Endothelial cell of umbilical vein (primary cell): Measurements from ENCODE around the gene MAGOHB. TPM values are rescaled to one million over a fixed set of nuclear protein-coding genes. Genes with fewer than 3 reads are reported as not detected.

Experiments used
- BruUV-seq: library from RNA; stranded (reverse); fragments of 400-500 nt; replicated peaks from 2 replicates; lab custom pipeline; 2021; lab: Mats Ljungman, UMichigan
- CTCF ChIA-PET: fragments of 300-600, 350-600 bp; sonication (Branson Sonifier 250); formaldehyde crosslinking; loops from one replicate; lab custom pipeline; 2021; ENCODE audit warnings: antibody characterized with exemption, inconsistent platforms; lab: Charles Lee
- POLR2A ChIA-PET: fragments of 300-600, 350-600 bp; sonication (Branson Sonifier 250); formaldehyde crosslinking; loops from one replicate; lab custom pipeline; 2021; ENCODE audit warnings: antibody characterized with exemption, inconsistent platforms; lab: Charles Lee
- DNase-seq: peaks from one replicate; pipeline ENCODE4 v3.0.0-alpha.2; 2011; ENCODE audit warnings: low read depth, low spot score
- FAIRE-seq: peaks from 2 replicates; lab custom pipeline; 2011; peaks lifted over from hg19 to GRCh38; lab: Jason Lieb, UNC
- H2AFZ ChIP-seq: 2 replicates; pipeline ENCODE4 v1.6.0; 2012; ENCODE audit warnings: low read depth, low read length, control low read depth, inconsistent platforms
- H3K27ac ChIP-seq: 2 replicates; pipeline ENCODE4 v1.5.1; 2011; ENCODE audit warnings: low read depth, mild to moderate bottlenecking, control low read depth, low read length, moderate library complexity; ENCODE audit not compliant: insufficient read depth
- H3K27me3 ChIP-seq, 2 experiments: 2 replicates each; pipeline versions ENCODE4 v1.6.0 to v1.6.1; 2011; ENCODE audit warnings: low read length in 2 of 2, mixed read lengths in 1 of 2; ENCODE audit not compliant: control insufficient read depth in 2 of 2, insufficient read depth in 2 of 2
- H3K36me3 ChIP-seq, 2 experiments: 2 replicates in 1 of 2; 3 replicates in 1 of 2; pipeline ENCODE4 v1.5.1; 2011; ENCODE audit warnings: low read length in 2 of 2, mild to moderate bottlenecking in 1 of 2, moderate library complexity in 1 of 2; ENCODE audit not compliant: control insufficient read depth in 2 of 2, insufficient read depth in 2 of 2; ENCODE audit errors: extremely low read depth in 1 of 2
- H3K4me1 ChIP-seq: 3 replicates; pipeline ENCODE4 v1.5.1; 2011; ENCODE audit warnings: mild to moderate bottlenecking, low read length; ENCODE audit not compliant: control insufficient read depth, insufficient read depth; ENCODE audit errors: extremely low read depth
- H3K4me2 ChIP-seq: 2 replicates; pipeline ENCODE4 v1.6.1; 2011; ENCODE audit warnings: low read length, control low read depth, mixed read lengths; ENCODE audit not compliant: insufficient read depth
- H3K4me3 ChIP-seq, 3 experiments: fragments of 200-600 bp in 1 of 3; sonication (generic), shearing (Covaris generic) in 1 of 3; replicated peaks in 1 of 3; 2 replicates each; pipeline ENCODE4 v1.5.1; 2011 to 2016; ENCODE audit warnings: control low read depth in 3 of 3, low read length in 3 of 3, mild to moderate bottlenecking in 2 of 3, inconsistent platforms in 1 of 3, low read depth in 1 of 3, moderate library complexity in 1 of 3; ENCODE audit not compliant: insufficient read depth in 1 of 3
- H3K79me2 ChIP-seq: 2 replicates; pipeline ENCODE4 v1.6.0; 2012; ENCODE audit warnings: low read length, inconsistent platforms; ENCODE audit not compliant: control insufficient read depth, insufficient read depth
- H3K9ac ChIP-seq: replicated peaks from 2 replicates; pipeline ENCODE3; 2011; ENCODE audit warnings: low read length, control low read depth; ENCODE audit not compliant: insufficient read depth; ENCODE audit errors: extremely low read depth
- H3K9me1 ChIP-seq: replicated peaks from 3 replicates; pipeline ENCODE4 v1.6.0; 2011; ENCODE audit warnings: mild to moderate bottlenecking, low read length; ENCODE audit not compliant: control insufficient read depth, insufficient read depth; ENCODE audit errors: extremely low read depth
- H3K9me3 ChIP-seq: replicated peaks from 2 replicates; pipeline ENCODE4 v1.5.1; 2012; ENCODE audit warnings: low read length, inconsistent platforms; ENCODE audit not compliant: control insufficient read depth, insufficient read depth
- H4K20me1 ChIP-seq: replicated peaks from 2 replicates; pipeline ENCODE3; 2011; ENCODE audit warnings: mild to moderate bottlenecking, low read length; ENCODE audit not compliant: control insufficient read depth, insufficient read depth; ENCODE audit errors: extremely low read depth
- CTCF ChIP-seq, 2 donors: IDR thresholded peaks; 1 replicate in 1 of 2; 2 replicates in 1 of 2; pipeline ENCODE4 v1.5.1; 2011; ENCODE audit warnings: low read length in 2 of 2, mild to moderate bottlenecking in 2 of 2, moderate library complexity in 2 of 2, control low read depth in 1 of 2, inconsistent platforms in 1 of 2, low read depth in 1 of 2; ENCODE audit not compliant: insufficient read depth in 1 of 2; ENCODE audit errors: extremely low read depth in 1 of 2
- EZH2 ChIP-seq: IDR thresholded peaks from 2 replicates; pipeline ENCODE4 v1.6.1; 2012; ENCODE audit warnings: borderline replicate concordance, low read depth, mild to moderate bottlenecking, moderate library complexity, low read length, inconsistent platforms; ENCODE audit not compliant: severe bottlenecking
- FOS ChIP-seq: IDR thresholded peaks from 2 replicates; pipeline ENCODE4 v1.6.1; 2011; ENCODE audit warnings: mild to moderate bottlenecking, low read length, moderate library complexity, borderline replicate concordance; ENCODE audit not compliant: insufficient read depth
- JUN ChIP-seq: IDR thresholded peaks from 2 replicates; pipeline ENCODE4 v1.6.1; 2011; ENCODE audit warnings: borderline replicate concordance, low read depth; ENCODE audit not compliant: insufficient read length, insufficient read depth
- dilution Hi-C: fragments of 300-500 bp; cut with MboI; formaldehyde crosslinking; loops from one replicate; pipeline ENCODE4 v1.15.0; 2019; ENCODE audit warnings: low sequenced_read_pairs; ENCODE audit not compliant: extremely low pct_ligation_motif_present
- intact Hi-C: fragments of 100-400 bp; cut with micrococcal nuclease; formaldehyde crosslinking; loops from one replicate; pipeline ENCODE4 v1.10.0; 2022
- polyA plus RNA-seq, 4 experiments: library from polyadenylated mRNA; depleted of rRNA in 3 of 4; stranded (reverse) in 3 of 4; unstranded in 1 of 4; fragments of >200 nt; gene quantifications; 2 replicates each; pipeline versions ENCODE4 v1.2.1 to v1.2.3, GENCODE V29; 2011 to 2012; ENCODE audit warnings: missing spikeins in 1 of 4
- total RNA-seq: library from RNA; stranded (reverse); gene quantifications from 2 replicates; pipeline ENCODE4 v1.2.3, GENCODE V29; 2021

MAGOHB gene
- total and polyA plus RNA-seq, 2 donors (not counting 3 experiments of a cell fraction or from before 2014, with no cell fraction given): 8.9 to 48.3 TPM

GRCh38 chr12:10636611-10637010 lies 23.2 kb upstream of the MAGOHB start:
- peaks cover 28% of the 10 kb centered on the region for H3K79me2 ChIP-seq
- ChIA-PET CTCF (interaction anchor here (2.9 kb wide), 1 partner anchor 23 kb away, joined by 8 read pairs; the partner anchor contains the start of gene MAGOHB), POLR2A (no interaction called here)
- no peaks in the 10 kb centered on the region for H3K27me3 ChIP-seq
- no peak overlapping the region for H3K4me3 ChIP-seq
- peaks cover 6 to 21% of the 10 kb centered on the region in 2 experiments for H3K36me3 ChIP-seq
- H3K9ac ChIP-seq: no peak overlapping the region
- no peaks in the 10 kb centered on the region for H3K9me3 ChIP-seq
- dilution Hi-C loops: no loop called here
- H3K4me2 ChIP-seq: no peak overlapping the region
- DNase-seq (no peak), FAIRE-seq (no peak)
- BruUV-seq: no TSS peak
- intact Hi-C loops: no loop called here
- no peaks in the 10 kb centered on the region for H3K9me1 ChIP-seq
- H3K27ac ChIP-seq: no peak overlapping the region
- H4K20me1 ChIP-seq: no peaks in the 10 kb centered on the region
- H2AFZ ChIP-seq: no peak overlapping the region
- TF ChIP-seq CTCF (IDR thresholded peaks at IDR 0.05; ENCODE audit: extremely low read depth in 1 of 2, insufficient read depth in 1 of 2, low read depth in 1 of 2, low read length in 2 of 2) (no peak), EZH2 (no peak), FOS (no peak), JUN (no peak)
- H3K4me1 ChIP-seq: peaks cover 25% of the 10 kb centered on the region

GRCh38 chr12:10636124-10636523 lies 22.7 kb upstream of the MAGOHB start:
- Histone ChIP-seq H3K4me1 (peaks cover 20% of the 10 kb centered on the region), H3K36me3 (peaks cover 6 to 21% of the 10 kb centered on the region in 2 experiments), H2AFZ (no peak overlapping the region), H3K4me2 (no peak overlapping the region), H3K9me1 (no peaks in the 10 kb centered on the region), H4K20me1 (no peaks in the 10 kb centered on the region), H3K9me3 (no peaks in the 10 kb centered on the region), H3K79me2 (peaks cover 28% of the 10 kb centered on the region), H3K4me3 (no peak overlapping the region), H3K9ac (no peak overlapping the region), H3K27me3 (no peaks in the 10 kb centered on the region), H3K27ac (no peak overlapping the region)
- FAIRE-seq: no peak
- TF ChIP-seq CTCF (IDR thresholded peaks at IDR 0.05; ENCODE audit: extremely low read depth in 1 of 2, insufficient read depth in 1 of 2, low read depth in 1 of 2, low read length in 2 of 2): no peak
- no peak for DNase-seq
- intact Hi-C loops (no loop called here), dilution Hi-C loops (no loop called here)
- ChIA-PET CTCF (interaction anchor here (2.9 kb wide), 1 partner anchor 22 kb away, joined by 8 read pairs; the partner anchor contains the start of gene MAGOHB), POLR2A (no interaction called here)
- no TSS peak for BruUV-seq
